K562 (cell line): Measurements from ENCODE around the gene CMTR1. TPM values are rescaled to one million over a fixed set of nuclear protein-coding genes. Genes with fewer than 3 reads are reported as not detected.
A peak's percentile ranks its signal among the peaks of the same experiment; 100 is the strongest.

ENCODE experiments used
- BRD4 ChIP-seq: fragments of 200-600 bp; sonication (generic); IDR thresholded peaks from 2 replicates; pipeline ENCODE4 v1.6.1; 2017; ENCODE audit warnings: inconsistent platforms
- HBP1 ChIP-seq: fragments of 450-650 bp; formaldehyde crosslinking; IDR thresholded peaks from 2 replicates; pipeline ENCODE4 v1.4.0; 2022; ENCODE audit warnings: missing genetic modification characterization
- HMG20A ChIP-seq: fragments of 450-650 bp; formaldehyde crosslinking; conservative IDR thresholded peaks from 2 replicates; pipeline ENCODE4 v1.4.0; 2020; ENCODE audit warnings: mild to moderate bottlenecking, mixed read lengths
- HNRNPLL ChIP-seq: fragments of 200-400 bp; formaldehyde crosslinking; IDR thresholded peaks from 2 replicates; pipeline ENCODE4 v1.6.1; 2017; ENCODE audit warnings: low read length, low read depth, mild to moderate bottlenecking; ENCODE audit not compliant: poor library complexity, severe bottlenecking
- KAT2B ChIP-seq: IDR thresholded peaks from one replicate; pipeline ENCODE4 v1.6.1; 2012; ENCODE audit warnings: low read depth, mild to moderate bottlenecking, control low read depth, inconsistent platforms, low read length, moderate library complexity
- MXD1 ChIP-seq: fragments of 250-450 bp; sonication (Bioruptor Pico); IDR thresholded peaks from 2 replicates; pipeline ENCODE4 v1.8.0; 2021; ENCODE audit warnings: borderline replicate concordance, mild to moderate bottlenecking, moderate library complexity; ENCODE audit not compliant: poor library complexity, severe bottlenecking
- PKNOX1 ChIP-seq: fragments of 450-650 bp; IDR thresholded peaks from 2 replicates; pipeline ENCODE4 v1.6.1; 2016
- POLR2H ChIP-seq: IDR thresholded peaks from 2 replicates; pipeline ENCODE4 v1.6.1; 2016; ENCODE audit warnings: missing genetic modification characterization, low read depth, mild to moderate bottlenecking, control low read depth, missing compliant biosample characterization, moderate library complexity
- PURB ChIP-seq: sonication (generic); formaldehyde crosslinking; IDR thresholded peaks from 2 replicates; pipeline ENCODE4 v1.9.0; 2021; ENCODE audit warnings: low read depth, mild to moderate bottlenecking, missing genetic modification reagents
- RFX5 ChIP-seq: IDR thresholded peaks from 2 replicates; pipeline ENCODE4 v1.6.1; 2011; ENCODE audit warnings: low read depth, mild to moderate bottlenecking, improper control_type of control experiment, low read length
- RNF2 ChIP-seq: sonication (generic); IDR thresholded peaks from 2 replicates; pipeline ENCODE4 v1.6.1; 2016
- RNF219 ChIP-seq: fragments of 250-450 bp; sonication (Bioruptor Pico); IDR thresholded peaks from 2 replicates; pipeline ENCODE4 v1.5.0; 2022; ENCODE audit warnings: mild to moderate bottlenecking
- STAG1 ChIP-seq: sonication (generic); formaldehyde crosslinking; IDR thresholded peaks from 2 replicates; pipeline ENCODE4 v1.5.0; 2020; ENCODE audit warnings: missing genetic modification reagents, borderline replicate concordance
- TAL1 ChIP-seq: fragments of 450-650 bp; IDR thresholded peaks from 2 replicates; pipeline ENCODE4 v1.6.1; 2016; ENCODE audit warnings: mild to moderate bottlenecking
- TFE3 ChIP-seq: fragments of 450-650 bp; formaldehyde crosslinking; IDR thresholded peaks from 2 replicates; pipeline ENCODE4 v1.4.0; 2020; ENCODE audit warnings: mild to moderate bottlenecking, mixed read lengths
- ZBTB7A ChIP-seq: IDR thresholded peaks from 2 replicates; pipeline ENCODE4 v1.6.1; 2011; ENCODE audit warnings: low read depth, mild to moderate bottlenecking, low read length, moderate library complexity, borderline replicate concordance; ENCODE audit not compliant: control insufficient read depth
- ZFX ChIP-seq: sonication (generic); formaldehyde crosslinking; IDR thresholded peaks from 2 replicates; pipeline ENCODE4 v1.8.0; 2022; ENCODE audit warnings: mild to moderate bottlenecking, missing genetic modification reagents, moderate library complexity
- ZNF239 ChIP-seq: fragments of 250-450 bp; sonication (Bioruptor Pico); IDR thresholded peaks from 2 replicates; pipeline ENCODE4 v1.4.0; 2020; ENCODE audit warnings: mild to moderate bottlenecking
- ZNF551 ChIP-seq: fragments of 250-450 bp; sonication (Bioruptor Pico); IDR thresholded peaks from 2 replicates; pipeline ENCODE4 v1.5.0; 2021; ENCODE audit warnings: mild to moderate bottlenecking, moderate library complexity
- ZNF57 ChIP-seq: fragments of 450-650 bp; formaldehyde crosslinking; IDR thresholded peaks from 2 replicates; pipeline ENCODE4 v1.4.0; 2020; ENCODE audit warnings: mild to moderate bottlenecking, moderate library complexity
- ZZZ3 ChIP-seq: fragments of 450-650 bp; IDR thresholded peaks from 2 replicates; pipeline ENCODE4 v1.6.1; 2016; ENCODE audit warnings: antibody characterized with exemption, mild to moderate bottlenecking, moderate library complexity
- polyA plus RNA-seq, 8 experiments: library from polyadenylated mRNA; depleted of rRNA in 4 of 8; stranded (reverse) in 5 of 8; unstranded in 3 of 8; fragments of >200 nt; fragmentation: Nextera tagmentation in 2 of 8; fragmentation: Illumina TruSeq in 1 of 8; extraction: Ambion mirVana in 2 of 8; extraction: Trizol in 1 of 8; gene quantifications; 2 replicates each; pipeline versions ENCODE4 v1.2.1 to v1.2.3, GENCODE V29; 2011 to 2014; ENCODE audit warnings: inconsistent platforms in 1 of 8, missing spikeins in 1 of 8
- total RNA-seq, 7 experiments: library from RNA; depleted of rRNA in 6 of 7; stranded (reverse); fragments of >200 nt in 6 of 7; fragmentation: Illumina TruSeq in 2 of 7; extraction: Trizol in 2 of 7; gene quantifications; 2 replicates each; pipeline versions ENCODE4 v1.2.1 to v1.2.3, GENCODE V29; 2011 to 2021; ENCODE audit warnings: low replicate concordance in 1 of 7

CMTR1 gene
- total and polyA plus RNA-seq, 9 of the 15 experiments (the other 6 are each of a cell fraction or from before 2014, with no cell fraction given) = 2.9 to 63.5 (median 49.5) TPM

GRCh38 chr6:37426945-37427510, 6.0 kb upstream of the CMTR1 start (continued):
- TF ChIP-seq RNF2 = no peak
- TF ChIP-seq STAG1 (CRISPR knock-in tag) = no peak
- no peak for TF ChIP-seq ZNF551 (CRISPR knock-in tag)
- TF ChIP-seq ZZZ3 = no peak
- no peak for TF ChIP-seq HNRNPLL
- TF ChIP-seq TAL1 = no peak
- no peak for TF ChIP-seq ZFX (CRISPR knock-in tag)
- no peak for TF ChIP-seq MXD1 (CRISPR knock-in tag)
- no peak for TF ChIP-seq RNF219
- no peak for TF ChIP-seq HBP1
- TF ChIP-seq ZBTB7A = no peak
- no peak for TF ChIP-seq RFX5
- TF ChIP-seq HMG20A (CRISPR knock-in tag) = no peak
- TF ChIP-seq PKNOX1 = no peak
- no peak for TF ChIP-seq TFE3 (CRISPR knock-in tag)
- TF ChIP-seq POLR2H (tag) = 0 out of 2 replicates have a peak, but pooled peaks have one; percentile 55
- no peak for TF ChIP-seq ZNF57 (CRISPR knock-in tag)
- no peak for TF ChIP-seq ZNF239
- TF ChIP-seq KAT2B = no peak
- TF ChIP-seq BRD4 = 0 out of 2 replicates have a peak, but pooled peaks have one; percentile 51
- TF ChIP-seq PURB (CRISPR knock-in tag) = no peak
